HEK293 (cell line): ENCODE results near the gene PDK1.

Source experiments
- CTCF ChIA-PET: fragments of 350-600 bp; formaldehyde crosslinking; extraction: SDS; loops from one replicate; lab custom pipeline; 2021; ENCODE audit warnings: antibody characterized with exemption; lab: Yijun Ruan, JAX
- POLR2A ChIA-PET: fragments of 300-600 bp; formaldehyde crosslinking; extraction: SDS; loops from one replicate; lab custom pipeline; 2020; ENCODE audit warnings: antibody characterized with exemption, inconsistent platforms; lab: Yijun Ruan, JAX
- H3K27ac ChIP-seq: fragments of 200-500 bp; sonication (Bioruptor generic); 2 replicates; pipeline ENCODE4 v1.5.1; 2014; ENCODE audit warnings: low read depth, low read length, control low read depth, inconsistent platforms; ENCODE audit errors: extremely low read depth
- H3K36me3 ChIP-seq, 2 experiments: fragments of 200-500 bp in 1 of 2; sonication (Bioruptor generic) in 1 of 2; 1 replicate in 1 of 2; 2 replicates in 1 of 2; pipeline ENCODE4 v1.5.1; 2014 to 2017; ENCODE audit warnings: inconsistent platforms in 2 of 2, low read length in 2 of 2; ENCODE audit not compliant: control insufficient read depth in 2 of 2, insufficient read depth in 1 of 2
- H3K4me1 ChIP-seq: fragments of 200-500 bp; sonication (Bioruptor generic); 2 replicates; pipeline ENCODE4 v1.5.1; 2014; ENCODE audit warnings: mild to moderate bottlenecking, low read length, inconsistent platforms; ENCODE audit not compliant: control insufficient read depth, insufficient read depth
- H3K4me3 ChIP-seq: 2 replicates; pipeline ENCODE4 v1.5.1; 2011; ENCODE audit warnings: low read depth, mild to moderate bottlenecking, control low read depth, low read length, moderate library complexity
- H3K9me3 ChIP-seq: fragments of 200-500 bp; sonication (Bioruptor generic); 2 replicates; pipeline ENCODE4 v1.5.1; 2014; ENCODE audit warnings: low read depth, low read length, inconsistent platforms; ENCODE audit not compliant: control insufficient read depth, insufficient read depth
- MZF1 ChIP-seq: fragments of 450-650 bp; formaldehyde crosslinking; IDR thresholded peaks from 2 replicates; pipeline ENCODE4 v1.5.1; 2017; ENCODE audit warnings: missing biosample characterization, missing genetic modification characterization, borderline replicate concordance
- PRDM10 ChIP-seq: fragments of 450-650 bp; formaldehyde crosslinking; IDR thresholded peaks from 2 replicates; pipeline ENCODE4 v1.5.1; 2016; ENCODE audit warnings: missing biosample characterization, missing genetic modification characterization
- ZIC2 ChIP-seq: fragments of 450-650 bp; formaldehyde crosslinking; IDR thresholded peaks from 2 replicates; pipeline ENCODE4 v1.5.1; 2016; ENCODE audit warnings: missing biosample characterization, missing genetic modification characterization
- ZNF138 ChIP-seq: fragments of 450-650 bp; formaldehyde crosslinking; IDR thresholded peaks from 2 replicates; pipeline ENCODE4 v1.5.1; 2016; ENCODE audit warnings: missing biosample characterization, missing genetic modification characterization, borderline replicate concordance
- ZNF148 ChIP-seq: fragments of 450-650 bp; formaldehyde crosslinking; IDR thresholded peaks from 2 replicates; pipeline ENCODE4 v1.5.0; 2017; ENCODE audit warnings: missing biosample characterization, missing genetic modification characterization, borderline replicate concordance
- ZNF16 ChIP-seq: fragments of 450-650 bp; formaldehyde crosslinking; IDR thresholded peaks from 2 replicates; pipeline ENCODE4 v1.5.1; 2016; ENCODE audit warnings: low read depth, missing biosample characterization, missing genetic modification characterization
- ZNF169 ChIP-seq: fragments of 450-650 bp; formaldehyde crosslinking; IDR thresholded peaks from 2 replicates; pipeline ENCODE4 v1.5.1; 2016; ENCODE audit warnings: missing biosample characterization, missing genetic modification characterization
- ZNF239 ChIP-seq: fragments of 450-650 bp; formaldehyde crosslinking; IDR thresholded peaks from 2 replicates; pipeline ENCODE4 v1.5.1; 2016; ENCODE audit warnings: missing biosample characterization, missing genetic modification characterization
- ZNF311 ChIP-seq: fragments of 450-650 bp; formaldehyde crosslinking; IDR thresholded peaks from 2 replicates; pipeline ENCODE4 v1.5.1; 2017; ENCODE audit warnings: missing biosample characterization, missing genetic modification characterization, borderline replicate concordance
- ZNF324 ChIP-seq: fragments of 450-650 bp; formaldehyde crosslinking; IDR thresholded peaks from 2 replicates; pipeline ENCODE4 v1.5.1; 2016; ENCODE audit warnings: missing biosample characterization, missing genetic modification characterization
- ZNF48 ChIP-seq: fragments of 450-650 bp; formaldehyde crosslinking; IDR thresholded peaks from 2 replicates; pipeline ENCODE4 v1.5.1; 2016; ENCODE audit warnings: missing biosample characterization, missing genetic modification characterization
- ZNF549 ChIP-seq: fragments of 450-650 bp; IDR thresholded peaks from 2 replicates; pipeline ENCODE4 v1.5.1; 2018; ENCODE audit warnings: missing biosample characterization, missing genetic modification characterization, mild to moderate bottlenecking, inconsistent platforms, moderate library complexity
- ZNF626 ChIP-seq: fragments of 450-650 bp; sonication (Bioruptor Pico); formaldehyde crosslinking; IDR thresholded peaks from 2 replicates; pipeline ENCODE4 v1.5.1; 2018; ENCODE audit warnings: missing biosample characterization, missing genetic modification characterization, inconsistent platforms
- ZNF639 ChIP-seq: fragments of 450-650 bp; formaldehyde crosslinking; IDR thresholded peaks from 2 replicates; pipeline ENCODE4 v1.5.1; 2016; ENCODE audit warnings: missing biosample characterization, missing genetic modification characterization
- ZNF645 ChIP-seq: fragments of 450-650 bp; formaldehyde crosslinking; IDR thresholded peaks from 2 replicates; pipeline ENCODE4; 2016; ENCODE audit warnings: missing biosample characterization, missing genetic modification characterization
- ZNF660 ChIP-seq: fragments of 450-650 bp; IDR thresholded peaks from 2 replicates; pipeline ENCODE4 v1.5.1; 2018; ENCODE audit warnings: missing biosample characterization, mild to moderate bottlenecking, missing genetic modification characterization
- ZNF707 ChIP-seq: fragments of 450-650 bp; formaldehyde crosslinking; IDR thresholded peaks from 2 replicates; pipeline ENCODE4 v1.5.1; 2016; ENCODE audit warnings: missing biosample characterization, missing genetic modification characterization
- ZNF76 ChIP-seq: fragments of 450-650 bp; formaldehyde crosslinking; IDR thresholded peaks from 2 replicates; pipeline ENCODE4; 2016; ENCODE audit warnings: low read depth, missing biosample characterization, missing genetic modification characterization, borderline replicate concordance
- ZNF768 ChIP-seq: fragments of 450-650 bp; formaldehyde crosslinking; IDR thresholded peaks from 2 replicates; pipeline ENCODE4 v1.5.1; 2018; ENCODE audit warnings: missing biosample characterization, mild to moderate bottlenecking, missing genetic modification characterization
- ZNF785 ChIP-seq: fragments of 450-650 bp; formaldehyde crosslinking; IDR thresholded peaks from 2 replicates; pipeline ENCODE4 v1.5.1; 2016; ENCODE audit warnings: missing biosample characterization, missing genetic modification characterization
- ZNF791 ChIP-seq: fragments of 450-650 bp; formaldehyde crosslinking; IDR thresholded peaks from 2 replicates; pipeline ENCODE4 v1.5.1; 2016; ENCODE audit warnings: missing biosample characterization, missing genetic modification characterization

The PDK1 gene

GRCh38 chr2:172634477-172634876 is 78.6 kb downstream of the PDK1 start:
- H3K4me3 ChIP-seq: no peak overlapping the region
- no peak overlapping the region for H3K27ac ChIP-seq
- H3K4me1 ChIP-seq: no peaks in the 10 kb centered on the region
- H3K9me3 ChIP-seq: no peaks in the 10 kb centered on the region
- H3K36me3 ChIP-seq: peaks cover 0 to 3% of the 10 kb centered on the region in 2 experiments; a peak in 1 of 3 replicates
- ChIA-PET POLR2A (no interaction called here), CTCF (no interaction called here)
- TF ChIP-seq ZNF138 (tag by site-specific recombination) (no peak), ZNF660 (tag by site-specific recombination) (no peak), ZNF645 (tag by site-specific recombination) (no peak), ZNF768 (tag by site-specific recombination) (no peak), ZNF639 (tag by site-specific recombination) (no peak)

- Histone ChIP-seq H3K36me3 (no peaks in the 10 kb centered on the region), H3K9me3 (no peaks in the 10 kb centered on the region), H3K4me3 (no peak overlapping the region), H3K27ac (no peak overlapping the region), H3K4me1 (no peaks in the 10 kb centered on the region)
- ChIA-PET POLR2A (no interaction called here), CTCF (no interaction called here)
- TF ChIP-seq ZNF148 (tag by site-specific recombination) (no peak), ZNF549 (tag by site-specific recombination) (no peak), ZNF626 (tag by site-specific recombination) (no peak), ZNF239 (tag by site-specific recombination) (no peak), ZNF311 (tag by site-specific recombination) (no peak), ZIC2 (tag by site-specific recombination) (no peak), ZNF138 (tag by site-specific recombination) (no peak), ZNF324 (tag by site-specific recombination) (no peak), ZNF169 (tag by site-specific recombination) (no peak), ZNF76 (tag by site-specific recombination) (no peak), ZNF707 (no peak), ZNF48 (tag by site-specific recombination) (no peak), ZNF16 (tag by site-specific recombination) (no peak)
Measured at GRCh38 chr2:172635548-172635947, 79.7 kb downstream of the PDK1 start.

GRCh38 chr2:172639256-172639655 is 83.4 kb downstream of the PDK1 start:
- H3K4me1 ChIP-seq: no peaks in the 10 kb centered on the region; the same call in 1 of the 2 replicates
- H3K9me3 ChIP-seq: no peaks in the 10 kb centered on the region
- CTCF ChIA-PET: interaction anchor here (0.6 kb wide), 1 partner anchor 10 kb away, joined by 3 read pairs; no protein-coding TSS in a partner anchor
- H3K27ac ChIP-seq: no peak overlapping the region
- H3K36me3 ChIP-seq: no peaks in the 10 kb centered on the region
- POLR2A ChIA-PET: no interaction called here
- H3K4me3 ChIP-seq: no peak overlapping the region
- TF ChIP-seq ZNF707: no peak
- no peak for TF ChIP-seq ZNF791 (tag by site-specific recombination)
- no peak for TF ChIP-seq MZF1
- no peak for TF ChIP-seq ZNF785 (tag by site-specific recombination)
- TF ChIP-seq PRDM10: no peak
